ENCODE measurements around the gene NOLC1.

DNA sequence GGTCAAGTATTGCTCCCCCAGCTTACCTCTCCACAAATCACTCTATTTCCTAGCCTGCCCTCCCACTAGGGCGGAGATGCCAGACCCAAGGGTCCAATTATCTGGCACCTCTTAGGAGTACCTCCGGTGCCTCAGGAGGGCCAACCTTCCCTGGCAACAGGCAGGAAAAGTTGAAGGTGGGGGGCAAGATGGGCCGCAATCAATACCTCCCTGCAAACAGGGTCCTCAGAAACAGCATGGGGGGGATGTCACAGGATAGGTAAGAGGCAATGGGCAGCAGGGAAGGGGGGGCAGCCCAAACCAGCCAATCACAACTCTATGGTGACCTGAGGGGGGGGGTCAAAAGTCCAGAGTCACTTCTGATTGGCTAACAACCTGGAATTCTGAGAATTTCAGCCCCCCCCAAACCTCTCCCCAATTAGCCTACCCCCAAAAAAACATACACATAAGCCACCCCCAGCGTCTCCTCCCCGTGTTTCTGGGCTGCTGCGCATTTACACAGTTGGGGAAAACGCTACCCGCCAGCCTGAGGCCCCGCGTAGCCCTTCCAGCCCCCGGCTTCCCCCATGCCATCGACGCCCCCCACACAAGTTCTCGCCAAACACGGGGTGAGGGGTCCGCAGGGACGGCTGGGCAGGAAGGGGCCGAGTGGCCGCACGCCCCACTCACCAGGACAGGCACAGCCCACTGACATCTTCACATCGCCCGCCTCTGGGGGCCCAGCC is 32.6 kb upstream of the NOLC1 start:
- TF ChIP-seq, protein P1, sequence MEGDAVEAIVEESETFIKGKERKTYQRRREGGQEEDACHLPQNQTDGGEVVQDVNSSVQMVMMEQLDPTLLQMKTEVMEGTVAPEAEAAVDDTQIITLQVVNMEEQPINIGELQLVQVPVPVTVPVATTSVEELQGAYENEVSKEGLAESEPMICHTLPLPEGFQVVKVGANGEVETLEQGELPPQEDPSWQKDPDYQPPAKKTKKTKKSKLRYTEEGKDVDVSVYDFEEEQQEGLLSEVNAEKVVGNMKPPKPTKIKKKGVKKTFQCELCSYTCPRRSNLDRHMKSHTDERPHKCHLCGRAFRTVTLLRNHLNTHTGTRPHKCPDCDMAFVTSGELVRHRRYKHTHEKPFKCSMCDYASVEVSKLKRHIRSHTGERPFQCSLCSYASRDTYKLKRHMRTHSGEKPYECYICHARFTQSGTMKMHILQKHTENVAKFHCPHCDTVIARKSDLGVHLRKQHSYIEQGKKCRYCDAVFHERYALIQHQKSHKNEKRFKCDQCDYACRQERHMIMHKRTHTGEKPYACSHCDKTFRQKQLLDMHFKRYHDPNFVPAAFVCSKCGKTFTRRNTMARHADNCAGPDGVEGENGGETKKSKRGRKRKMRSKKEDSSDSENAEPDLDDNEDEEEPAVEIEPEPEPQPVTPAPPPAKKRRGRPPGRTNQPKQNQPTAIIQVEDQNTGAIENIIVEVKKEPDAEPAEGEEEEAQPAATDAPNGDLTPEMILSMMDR (IDR thresholded peaks at IDR 0.05), result no peak
- no peak for TF ChIP-seq POLR2A (IDR thresholded peaks at IDR 0.05)
